Liver (tissue), 9 donors: Measurements from ENCODE around the gene KLHL13. TPM values are rescaled to one million over a fixed set of nuclear protein-coding genes. Genes with fewer than 3 reads are reported as not detected.

ENCODE experiments used
- DNase-seq: peaks from one replicate; pipeline ENCODE4 v3.0.0-alpha.2; 2017; ENCODE audit warnings: low spot score
- H3K27ac ChIP-seq, 2 donors: one replicate each; pipeline ENCODE4 v1.7.0; 2013; ENCODE audit warnings: inconsistent platforms in 2 of 2, low read length in 2 of 2, control low read depth in 1 of 2, low read depth in 1 of 2, mild to moderate bottlenecking in 1 of 2
- H3K27me3 ChIP-seq, 4 donors: one replicate each; pipeline versions ENCODE4 v1.6.1 to v1.7.0; 2013; ENCODE audit warnings: low read length in 3 of 4, inconsistent platforms in 1 of 4, mild to moderate bottlenecking in 1 of 4, moderate library complexity in 1 of 4; ENCODE audit not compliant: control insufficient read depth in 4 of 4, insufficient read depth in 4 of 4
- H3K36me3 ChIP-seq, 4 donors: one replicate each; pipeline versions ENCODE4 v1.6.1 to v1.7.0; 2013; ENCODE audit warnings: low read length in 3 of 4, mild to moderate bottlenecking in 3 of 4, low read depth in 1 of 4, moderate library complexity in 1 of 4; ENCODE audit not compliant: control insufficient read depth in 4 of 4, insufficient read depth in 3 of 4
- H3K4me1 ChIP-seq, 4 donors: one replicate each; pipeline versions ENCODE4 v1.6.1 to v1.7.0; 2013; ENCODE audit warnings: low read length in 3 of 4, mild to moderate bottlenecking in 3 of 4, moderate library complexity in 1 of 4; ENCODE audit not compliant: control insufficient read depth in 4 of 4, insufficient read depth in 4 of 4
- H3K4me3 ChIP-seq, 3 donors: one replicate each; pipeline versions ENCODE4 v1.6.1 to v1.7.0; 2013; ENCODE audit warnings: low read length in 3 of 3, control low read depth in 1 of 3, low read depth in 1 of 3, mild to moderate bottlenecking in 1 of 3
- H3K9ac ChIP-seq, 2 donors: one replicate each; pipeline ENCODE4 v1.7.0; 2013; ENCODE audit warnings: low read length in 2 of 2, mild to moderate bottlenecking in 2 of 2, moderate library complexity in 2 of 2, control low read depth in 1 of 2, low read depth in 1 of 2
- H3K9me3 ChIP-seq, 4 donors: one replicate each; pipeline versions ENCODE4 v1.6.1 to v1.7.0; 2013; ENCODE audit warnings: low read length in 3 of 4; ENCODE audit not compliant: control insufficient read depth in 4 of 4
- CTCF ChIP-seq: fragments of 150-350 bp; IDR thresholded peaks from 2 replicates; pipeline ENCODE4 v1.5.1; 2017; ENCODE audit warnings: improper control_type of control experiment, low read depth, low read length; ENCODE audit not compliant: missing input control
- EGR1 ChIP-seq, 2 donors: IDR thresholded peaks; 2 replicates each; pipeline ENCODE4 v1.6.1; 2016 to 2018; ENCODE audit warnings: antibody characterized with exemption in 2 of 2, low read depth in 2 of 2
- FOXA1 ChIP-seq: IDR thresholded peaks from 2 replicates; pipeline ENCODE4 v1.6.1; 2016; ENCODE audit warnings: antibody characterized with exemption
- FOXA2 ChIP-seq: IDR thresholded peaks from 2 replicates; pipeline ENCODE4 v1.6.1; 2016; ENCODE audit warnings: antibody characterized with exemption
- GABPA ChIP-seq, 2 donors: IDR thresholded peaks in 1 of 2; conservative IDR thresholded peaks in 1 of 2; 2 replicates each; pipeline ENCODE4 v1.6.1; 2016; ENCODE audit warnings: antibody characterized with exemption in 2 of 2, mild to moderate bottlenecking in 1 of 2, moderate library complexity in 1 of 2
- HNF4A ChIP-seq, 2 donors: conservative IDR thresholded peaks; 2 replicates each; pipeline ENCODE4 v1.6.1; 2016; ENCODE audit warnings: antibody characterized with exemption in 2 of 2, mild to moderate bottlenecking in 2 of 2
- HNF4G ChIP-seq: IDR thresholded peaks from 2 replicates; pipeline ENCODE4 v1.6.1; 2016; ENCODE audit warnings: antibody characterized with exemption
- JUND ChIP-seq, 2 donors: IDR thresholded peaks; 2 replicates each; pipeline ENCODE4 v1.6.1; 2016; ENCODE audit warnings: antibody characterized with exemption in 2 of 2
- RAD21 ChIP-seq, 2 donors: IDR thresholded peaks; 2 replicates each; pipeline ENCODE4 v1.6.1; 2016; ENCODE audit warnings: antibody characterized with exemption in 2 of 2, mild to moderate bottlenecking in 2 of 2
- REST ChIP-seq: IDR thresholded peaks from 2 replicates; pipeline ENCODE4 v1.6.1; 2016; ENCODE audit warnings: antibody characterized with exemption, mild to moderate bottlenecking
- RXRA ChIP-seq, 2 donors: IDR thresholded peaks; 2 replicates each; pipeline ENCODE4 v1.6.1; 2017 to 2018; ENCODE audit warnings: antibody characterized with exemption in 2 of 2, mild to moderate bottlenecking in 1 of 2
- SP1 ChIP-seq: IDR thresholded peaks from 2 replicates; pipeline ENCODE4 v1.6.1; 2018; ENCODE audit warnings: antibody characterized with exemption, mild to moderate bottlenecking
- TAF1 ChIP-seq: conservative IDR thresholded peaks from 2 replicates; pipeline ENCODE4 v1.6.1; 2016; ENCODE audit warnings: antibody characterized with exemption, mild to moderate bottlenecking
- YY1 ChIP-seq: IDR thresholded peaks from 2 replicates; pipeline ENCODE4 v1.6.1; 2016; ENCODE audit warnings: antibody characterized with exemption, mild to moderate bottlenecking
- ZBTB33 ChIP-seq: IDR thresholded peaks from 2 replicates; pipeline ENCODE4 v1.6.1; 2016; ENCODE audit warnings: antibody characterized with exemption
- WGBS: extraction: QIAGEN DNeasy Blood & Tissue Kit; methylation state at CpG from one replicate; pipeline ENCODE4 v1.1.7; 2013; 5-methylcytosine and 5-hydroxymethylcytosine counted together
- polyA plus RNA-seq, 2 donors: library from polyadenylated mRNA; stranded (reverse) in 1 of 2; unstranded in 1 of 2; fragments of 200-250 nt in 1 of 2; fragments of >200 nt in 1 of 2; fragmentation: Nextera tagmentation in 1 of 2; extraction: Ambion mirVana in 1 of 2; gene quantifications; one replicate each; pipeline versions ENCODE4 v1.2.1 to v1.2.3, GENCODE V29; 2013 to 2015
- total RNA-seq, 2 donors: library from RNA; depleted of rRNA; stranded (reverse); fragments of >200 nt; gene quantifications; one replicate each; pipeline ENCODE4 v1.2.3, GENCODE V29; 2014
- donor health status: healthy.
- donor health status: healthy.
- donor health status: healthy.
- donor health status: healthy.
- donor health status: healthy.

The KLHL13 gene
- total and polyA plus RNA-seq, 4 donors, result 0.76 to 5.3 (median 3.3) TPM

GRCh38 chrX:117977526-117977925 is 139.1 kb downstream of the KLHL13 start:
- Histone ChIP-seq H3K4me1 (peaks cover 0 to 3% (median under 1%) of the 10 kb centered on the region in 4 donors), H3K4me3 (no peak overlapping the region), H3K27ac (no peak overlapping the region), H3K9me3 (no peaks in the 10 kb centered on the region), H3K27me3 (no peaks in the 10 kb centered on the region), H3K36me3 (no peaks in the 10 kb centered on the region), H3K9ac (no peak overlapping the region)
- TF ChIP-seq CTCF, result no peak
- no peak for TF ChIP-seq HNF4G
- TF ChIP-seq YY1, result no peak
- TF ChIP-seq JUND (IDR thresholded peaks at IDR 0.05), result no peak
- no peak for TF ChIP-seq EGR1 (IDR thresholded peaks at IDR 0.05; ENCODE audit: low read depth in 2 of 2)
- no peak for TF ChIP-seq FOXA2
- no peak for TF ChIP-seq RXRA (IDR thresholded peaks at IDR 0.05)
- TF ChIP-seq SP1, result no peak
- no peak for TF ChIP-seq HNF4A (conservative IDR thresholded peaks at IDR 0.05)
- no peak for TF ChIP-seq RAD21 (IDR thresholded peaks at IDR 0.05)
- TF ChIP-seq FOXA1, result no peak
- TF ChIP-seq TAF1, result no peak
- no peak for TF ChIP-seq GABPA (IDR thresholded peaks at IDR 0.05 in 1 of 2, conservative IDR thresholded peaks at IDR 0.05 in 1 of 2)
- no peak for TF ChIP-seq ZBTB33
- no peak for TF ChIP-seq REST
- no peak for DNase-seq
- whole genome bisulfite sequencing, result 60% methylated on average over 1 of the region's 1 CpG

- Histone ChIP-seq H3K4me3 (peak overlapping the region in 2 of 3 donors; percentile 28 to 37), H3K36me3 (no peaks in the 10 kb centered on the region), H3K27ac (no peak overlapping the region), H3K4me1 (peaks cover 2 to 3% (median 2%) of the 10 kb centered on the region in 4 donors), H3K27me3 (no peaks in the 10 kb centered on the region), H3K9ac (no peak overlapping the region), H3K9me3 (no peaks in the 10 kb centered on the region)
- no peak for TF ChIP-seq YY1
- TF ChIP-seq JUND (IDR thresholded peaks at IDR 0.05), result no peak
- no peak for TF ChIP-seq EGR1 (IDR thresholded peaks at IDR 0.05; ENCODE audit: low read depth in 2 of 2)
- no peak for DNase-seq
- WGBS, result 24% methylated on average over 4 of the region's 4 CpGs
These were observed 143.4 kb downstream of the KLHL13 start for GRCh38 chrX:117973110-117973807.
